Renal cortex interstitium (tissue), 11 donors: ENCODE results near the gene CTBP1. TPM values are rescaled to one million over a fixed set of nuclear protein-coding genes. Genes with fewer than 3 reads are reported as not detected.
"Not testable (repeated sequence)": the region's sequence is repeated elsewhere in the genome, so short reads cannot be mapped to it uniquely, and the experiment has no call there.

ENCODE experiments used
- DNase-seq, 11 donors: peaks; one replicate each; pipeline ENCODE4 v3.0.0-alpha.2; 2013; ENCODE audit warnings: low read depth in 9 of 11, low spot score in 4 of 11; ENCODE audit errors: extremely low read depth in 1 of 11
- polyA plus RNA-seq, 3 donors: library from polyadenylated mRNA; unstranded; fragments of 120-200 nt; gene quantifications; one replicate each; pipeline ENCODE4 v1.2.1, GENCODE V29; 2013; ENCODE audit not compliant: insufficient read length in 3 of 3

CTBP1 gene
- polyA plus RNA-seq, 3 donors: 113 to 174 (median 150) TPM

DNA sequence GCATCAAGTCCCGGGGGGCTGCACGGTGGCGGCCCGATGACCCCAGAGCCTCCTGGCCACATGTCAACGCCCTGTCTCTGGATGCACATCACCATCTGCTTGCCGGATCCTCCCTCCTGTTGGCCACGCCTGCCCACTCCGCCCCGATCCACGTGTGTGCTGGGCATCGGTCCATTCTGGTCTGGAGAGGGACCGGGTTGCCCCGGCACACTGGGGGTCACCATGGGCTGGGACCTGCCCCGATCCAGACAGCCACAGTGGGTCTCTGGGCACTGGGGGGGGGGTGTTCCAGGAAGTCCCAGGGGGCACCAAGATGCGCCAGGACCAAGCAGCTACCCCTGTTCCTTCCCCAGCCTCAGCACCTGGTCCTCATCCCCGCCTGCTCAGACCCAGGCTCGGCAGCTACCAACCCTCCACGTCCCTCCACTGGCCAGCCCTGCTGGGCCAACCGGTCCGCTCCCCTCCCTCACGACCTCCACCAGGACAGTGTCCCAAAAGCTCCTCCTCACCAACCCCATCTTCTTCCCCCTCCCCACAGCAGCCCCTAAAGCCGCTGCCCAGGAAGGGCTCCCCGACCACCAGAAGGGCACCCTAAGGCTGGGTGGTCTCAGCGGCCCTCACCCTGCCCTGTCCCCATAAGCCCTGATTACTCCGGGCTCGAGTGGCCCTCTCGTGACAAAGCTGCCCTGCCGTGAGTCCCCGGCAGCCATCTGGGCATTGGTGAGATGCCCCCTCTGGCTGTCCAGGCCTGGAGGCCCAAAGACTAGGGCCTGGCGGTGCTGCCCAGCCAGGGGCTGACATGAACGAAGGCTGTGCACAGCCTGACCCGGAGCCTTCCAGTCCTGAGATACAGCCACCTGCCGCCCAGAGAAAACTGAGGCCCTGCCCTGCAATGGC is 4.6 kb downstream of the CTBP1 start:
- DNase-seq: no peak

DNA sequence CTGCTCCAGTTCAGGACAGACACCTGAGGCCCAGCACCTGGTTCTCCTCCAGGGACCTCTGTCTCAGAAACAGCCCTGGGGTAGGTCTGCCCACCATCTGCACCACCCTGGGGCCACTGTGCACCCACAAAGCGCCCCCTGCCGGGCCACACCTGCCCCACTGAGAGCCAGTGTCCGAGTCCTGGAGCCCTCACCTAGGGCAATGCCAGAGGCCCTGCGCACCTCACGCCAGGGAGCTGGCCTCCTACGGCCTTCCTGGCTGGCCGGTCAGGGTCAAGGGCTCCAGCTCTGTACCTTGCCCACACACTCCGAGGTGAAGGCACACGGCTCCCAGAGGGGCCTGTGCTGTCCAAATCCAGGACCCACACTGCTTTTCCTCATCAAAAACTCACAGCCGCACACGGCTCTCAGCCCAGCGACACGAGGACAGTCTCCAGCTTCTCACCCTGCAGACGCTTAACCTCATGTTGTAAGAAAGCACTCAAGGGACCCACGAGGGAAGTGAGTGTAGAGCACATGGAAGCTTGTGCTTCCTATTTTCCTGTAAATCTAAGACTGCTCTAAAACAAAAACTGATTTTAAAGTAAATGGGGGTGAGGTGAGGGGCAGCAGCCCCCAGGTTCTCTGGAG is 5.4 kb downstream of the CTBP1 start:
- no peak for DNase-seq

- no peak for DNase-seq
These were observed 6.2 kb downstream of the CTBP1 start for GRCh38 chr4:1242506-1243450.

- DNase-seq: no peak
These were observed 6.9 kb downstream of the CTBP1 start for GRCh38 chr4:1241936-1242505.

- no peak for DNase-seq
These were observed 7.4 kb downstream of the CTBP1 start for GRCh38 chr4:1241466-1241935.

- DNase-seq: no peak
These were observed 8.0 kb downstream of the CTBP1 start for GRCh38 chr4:1240721-1241465.

- DNase-seq: no peak
These were observed 9.0 kb downstream of the CTBP1 start for GRCh38 chr4:1239950-1240307.

DNA sequence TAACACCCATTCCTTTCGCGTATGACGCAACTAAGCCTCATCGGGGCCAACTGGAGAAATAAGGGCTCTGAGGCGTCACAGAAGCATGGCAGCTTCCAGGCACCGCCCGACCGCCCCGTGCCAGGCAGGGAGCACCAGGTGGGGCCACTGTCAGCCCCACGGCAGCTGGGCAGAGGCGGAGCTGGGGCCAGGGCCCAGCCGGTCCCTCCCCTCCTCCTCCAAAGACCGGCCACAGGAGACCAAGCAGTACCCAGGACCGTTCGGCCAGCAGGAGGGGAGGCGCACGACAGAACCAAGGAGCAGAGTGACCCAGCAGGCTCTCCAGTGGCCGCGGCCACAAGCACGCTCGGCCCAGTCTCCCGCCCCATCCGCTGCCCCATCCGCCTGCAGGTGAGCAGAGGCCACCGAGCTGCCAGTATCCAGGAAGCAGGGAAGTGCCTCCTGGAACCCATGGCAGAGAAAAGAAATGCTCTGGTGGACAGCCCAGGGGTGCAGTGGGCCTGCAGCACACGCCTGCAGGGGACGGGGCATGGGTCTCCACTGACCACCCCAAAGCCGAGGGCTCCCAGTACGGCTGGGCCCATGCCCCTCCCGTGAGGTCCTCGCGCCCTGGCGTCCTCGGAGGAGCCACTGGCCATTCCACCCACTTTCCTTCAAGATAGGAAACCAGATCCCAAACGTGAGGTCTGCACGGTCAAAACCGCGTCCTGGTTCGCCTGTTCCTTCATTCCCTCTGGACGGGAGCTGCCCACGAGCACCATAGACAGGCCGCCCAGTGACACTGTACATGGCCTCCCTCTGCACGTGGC is 9.6 kb downstream of the CTBP1 start:
- no peak for DNase-seq

DNA sequence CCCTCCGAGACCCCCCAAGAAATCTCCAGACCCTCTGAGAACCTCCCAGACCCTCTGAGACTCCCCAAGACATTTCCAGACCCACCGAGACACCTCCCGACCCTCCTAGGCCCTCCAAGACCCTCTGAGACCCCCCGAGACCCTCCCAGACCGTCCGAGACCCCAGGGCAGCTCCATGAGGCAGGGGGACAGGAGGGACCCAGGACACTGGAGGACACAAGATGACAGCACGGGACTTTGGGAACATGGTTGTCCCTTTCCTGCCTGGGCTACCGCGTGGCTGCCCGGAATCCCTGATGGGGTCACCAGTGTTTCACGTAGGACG is 10.3 kb downstream of the CTBP1 start:
- no peak for DNase-seq

- DNase-seq: no peak
These were observed 10.8 kb downstream of the CTBP1 start for GRCh38 chr4:1237981-1238675.

DNA sequence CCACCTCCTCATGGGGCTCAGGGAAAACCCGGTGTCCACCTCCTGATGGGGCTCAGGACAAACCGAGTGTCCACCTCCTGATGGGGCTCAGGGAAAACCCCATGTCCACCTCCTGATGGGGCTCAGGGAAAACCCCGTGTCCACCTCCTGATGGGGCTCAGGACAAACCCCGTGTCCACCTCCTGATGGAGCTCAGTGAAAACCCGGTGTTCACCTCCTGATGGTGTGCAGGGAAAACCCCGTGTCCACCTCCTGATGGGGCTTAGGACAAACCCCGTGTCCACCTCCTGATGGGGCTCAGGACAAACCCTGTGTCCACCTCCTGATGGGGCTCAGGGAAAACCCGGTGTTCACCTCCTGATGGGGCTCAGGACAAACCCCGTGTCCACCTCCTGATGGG is 11.7 kb downstream of the CTBP1 start:
- not testable (repeated sequence) for DNase-seq

- not testable (repeated sequence) for DNase-seq
These were observed 12.1 kb downstream of the CTBP1 start for GRCh38 chr4:1236836-1237235.

GRCh38 chr4:1236103-1236641 is 12.8 kb downstream of the CTBP1 start:
- no peak for DNase-seq

- no peak for DNase-seq
These were observed 13.4 kb downstream of the CTBP1 start for GRCh38 chr4:1235381-1236102.

DNA sequence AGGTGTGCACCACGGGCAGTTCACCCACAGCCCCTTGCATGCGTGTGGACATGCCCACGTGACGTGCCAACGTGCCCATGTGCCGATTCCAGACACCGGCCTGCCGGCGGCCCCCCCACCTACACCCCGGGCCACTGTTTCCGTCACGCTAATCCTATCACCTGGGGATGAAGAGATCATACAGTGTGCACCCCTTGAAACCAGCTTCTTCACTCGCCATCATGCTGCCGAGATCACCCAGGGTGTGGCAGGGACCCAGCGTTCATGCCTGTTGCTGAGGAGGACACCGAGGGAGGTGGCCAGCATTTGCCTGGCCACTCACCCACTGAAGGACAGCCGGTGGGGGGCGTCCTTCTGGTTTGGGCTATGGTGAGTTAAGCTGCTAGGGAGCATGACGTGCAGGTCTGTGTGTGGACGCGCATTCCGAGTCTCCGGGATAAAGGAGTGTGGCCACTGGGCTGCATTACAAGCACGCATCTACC is 14.1 kb downstream of the CTBP1 start:
- DNase-seq: no peak

- DNase-seq: no peak
These were observed 14.6 kb downstream of the CTBP1 start for GRCh38 chr4:1234309-1234695.
